Measurements from ENCODE around the gene MKX. TPM values are rescaled to one million over a fixed set of nuclear protein-coding genes. Genes with fewer than 3 reads are reported as not detected.
A peak's percentile ranks its signal among the peaks of the same experiment; 100 is the strongest.

Gene MKX
- total and polyA plus RNA-seq, 7 donors, result 0.28 to 34.9 (median 11.3) TPM; not detected in 1

DNA sequence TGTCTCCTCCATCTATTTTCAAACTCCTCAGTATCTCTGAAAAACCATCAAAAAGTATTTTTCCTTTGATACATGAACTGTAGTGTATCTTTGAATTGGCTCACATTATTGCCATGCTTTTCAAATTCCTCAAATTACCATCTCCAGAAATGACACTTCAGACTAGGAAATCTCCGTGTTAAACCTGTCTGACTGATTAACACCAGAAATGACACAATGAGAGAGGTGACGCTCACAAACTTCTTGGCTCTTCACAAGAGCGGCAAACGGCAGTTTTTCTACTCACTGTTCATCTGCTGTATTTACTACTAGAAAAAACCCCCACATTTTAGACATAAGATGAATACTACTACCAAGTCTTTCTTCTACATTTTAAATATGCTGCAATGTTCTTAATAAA, 56.6 kb downstream of the MKX start:
- Histone ChIP-seq H3K4me3 (no peak overlapping the region), H3K4me1 (peaks cover 0 to 46% (median 30%) of the 10 kb centered on the region in 4 donors), H3K27ac (no peak overlapping the region), H3K9me3 (no peaks in the 10 kb centered on the region), H3K27me3 (no peaks in the 10 kb centered on the region), H3K36me3 (no peaks in the 10 kb centered on the region)
- TF ChIP-seq, protein P1, sequence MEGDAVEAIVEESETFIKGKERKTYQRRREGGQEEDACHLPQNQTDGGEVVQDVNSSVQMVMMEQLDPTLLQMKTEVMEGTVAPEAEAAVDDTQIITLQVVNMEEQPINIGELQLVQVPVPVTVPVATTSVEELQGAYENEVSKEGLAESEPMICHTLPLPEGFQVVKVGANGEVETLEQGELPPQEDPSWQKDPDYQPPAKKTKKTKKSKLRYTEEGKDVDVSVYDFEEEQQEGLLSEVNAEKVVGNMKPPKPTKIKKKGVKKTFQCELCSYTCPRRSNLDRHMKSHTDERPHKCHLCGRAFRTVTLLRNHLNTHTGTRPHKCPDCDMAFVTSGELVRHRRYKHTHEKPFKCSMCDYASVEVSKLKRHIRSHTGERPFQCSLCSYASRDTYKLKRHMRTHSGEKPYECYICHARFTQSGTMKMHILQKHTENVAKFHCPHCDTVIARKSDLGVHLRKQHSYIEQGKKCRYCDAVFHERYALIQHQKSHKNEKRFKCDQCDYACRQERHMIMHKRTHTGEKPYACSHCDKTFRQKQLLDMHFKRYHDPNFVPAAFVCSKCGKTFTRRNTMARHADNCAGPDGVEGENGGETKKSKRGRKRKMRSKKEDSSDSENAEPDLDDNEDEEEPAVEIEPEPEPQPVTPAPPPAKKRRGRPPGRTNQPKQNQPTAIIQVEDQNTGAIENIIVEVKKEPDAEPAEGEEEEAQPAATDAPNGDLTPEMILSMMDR (IDR thresholded peaks at IDR 0.05), result no peak
- TF ChIP-seq POLR2A (IDR thresholded peaks at IDR 0.05) (no peak), POLR2AphosphoS5 (IDR thresholded peaks at IDR 0.05) (no peak), EP300 (IDR thresholded peaks at IDR 0.05) (no peak)
- WGBS, 2 donors, result 89 to 91% methylated on average over 4 of the region's 4 CpGs
- DNase-seq, result no peak
- intact Hi-C loops (cut with DNase I), result no loop called here

DNA sequence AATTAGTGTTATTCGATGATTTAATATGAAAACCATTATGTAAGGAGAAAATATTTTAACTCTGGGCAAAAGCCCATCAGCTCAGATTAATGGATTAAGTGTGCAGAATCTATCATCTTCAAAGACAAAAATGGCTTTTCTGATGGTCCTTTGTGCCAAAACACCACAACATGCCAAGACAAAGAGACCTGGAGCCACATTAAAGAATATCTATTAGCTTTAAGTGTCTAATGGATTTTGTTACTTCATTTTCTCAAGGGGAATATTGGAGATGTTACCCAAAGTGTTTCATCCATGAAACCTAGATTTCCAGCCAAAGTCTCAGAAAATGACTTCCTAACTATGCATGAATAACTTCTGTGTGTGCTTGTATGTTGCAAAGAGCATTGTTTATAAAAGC, 57.3 kb downstream of the MKX start:
- H3K27me3 ChIP-seq, result no peaks in the 10 kb centered on the region
- DNase-seq, result no peak
- TF ChIP-seq POLR2A (IDR thresholded peaks at IDR 0.05) (no peak), POLR2AphosphoS5 (IDR thresholded peaks at IDR 0.05) (no peak), EP300 (IDR thresholded peaks at IDR 0.05) (no peak)
- TF ChIP-seq, protein P1 (IDR thresholded peaks at IDR 0.05), result no peak
- no peaks in the 10 kb centered on the region for H3K9me3 ChIP-seq
- H3K36me3 ChIP-seq, result no peaks in the 10 kb centered on the region
- WGBS, 2 donors, result 90 to 91% methylated on average over 1 of the region's 1 CpG
- intact Hi-C loops (cut with DNase I), result no loop called here
- peaks cover 0 to 40% (median 24%) of the 10 kb centered on the region in 4 donors for H3K4me1 ChIP-seq
- no peak overlapping the region for H3K4me3 ChIP-seq
- peak overlapping the region in 1 of 4 donors; percentile 45 for H3K27ac ChIP-seq

DNA sequence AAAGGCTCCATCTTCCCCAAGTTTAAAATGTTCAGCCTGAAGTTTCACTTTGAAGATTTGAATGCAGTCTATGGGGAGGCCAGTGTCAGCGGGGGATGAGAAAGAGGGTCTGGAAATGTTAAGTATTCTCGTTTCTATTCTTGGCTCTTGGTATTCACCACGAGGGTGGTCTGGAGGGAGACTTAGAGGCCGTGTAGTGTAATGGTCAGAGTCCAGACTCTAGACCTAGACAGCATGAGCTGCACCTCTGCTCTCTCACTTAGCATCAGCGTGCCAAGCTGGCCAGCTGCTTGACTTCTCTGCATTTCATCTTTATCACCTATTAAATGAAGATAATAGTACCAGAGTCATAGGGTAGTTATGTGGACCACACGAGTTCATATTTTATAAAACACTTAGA, 57.9 kb downstream of the MKX start:
- Histone ChIP-seq H3K9me3 (no peaks in the 10 kb centered on the region), H3K36me3 (no peaks in the 10 kb centered on the region), H3K4me3 (no peak overlapping the region), H3K27ac (peak overlapping the region in 2 of 4 donors; percentile 19 to 45), H3K4me1 (peaks cover 0 to 35% (median 20%) of the 10 kb centered on the region in 4 donors), H3K27me3 (no peaks in the 10 kb centered on the region)
- no peak for TF ChIP-seq POLR2A (IDR thresholded peaks at IDR 0.05)
- no peak for TF ChIP-seq POLR2AphosphoS5 (IDR thresholded peaks at IDR 0.05)
- TF ChIP-seq EP300 (IDR thresholded peaks at IDR 0.05), result no peak
- TF ChIP-seq, protein P1 (IDR thresholded peaks at IDR 0.05), result no peak
- no peak for DNase-seq
- intact Hi-C loops (cut with DNase I), result no loop called here
- WGBS, 2 donors, result 49 to 58% methylated on average over 6 of the region's 6 CpGs

DNA sequence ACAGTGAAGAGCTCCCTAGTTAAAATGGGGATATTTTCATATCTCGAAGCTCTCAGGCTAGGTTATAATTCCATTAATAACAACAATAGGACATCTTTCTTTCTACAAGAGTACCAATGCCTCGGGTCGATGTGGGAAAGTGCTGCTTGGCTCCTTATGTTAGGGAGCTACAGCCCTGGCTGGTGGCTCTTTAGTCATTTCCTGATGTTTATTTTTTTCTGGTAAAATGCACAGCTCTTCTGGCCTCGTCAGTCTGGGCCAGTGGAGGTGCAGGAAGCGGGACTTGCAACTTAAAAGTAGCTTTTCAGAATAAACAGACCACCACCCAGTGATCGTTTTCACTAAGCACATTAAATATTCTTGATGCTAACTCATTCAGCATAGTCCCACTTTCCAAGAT, 58.3 kb downstream of the MKX start:
- DNase-seq, result no peak
- no peaks in the 10 kb centered on the region for H3K9me3 ChIP-seq
- H3K27me3 ChIP-seq, result no peaks in the 10 kb centered on the region
- no peaks in the 10 kb centered on the region for H3K36me3 ChIP-seq
- peak overlapping the region in 2 of 4 donors; percentile 19 to 45 for H3K27ac ChIP-seq
- H3K4me3 ChIP-seq, result no peak overlapping the region
- intact Hi-C loops (cut with DNase I), result no loop called here
- WGBS, 2 donors, result 61 to 74% methylated on average over 6 of the region's 6 CpGs
- peaks cover 0 to 34% (median 19%) of the 10 kb centered on the region in 4 donors for H3K4me1 ChIP-seq
- TF ChIP-seq POLR2A (IDR thresholded peaks at IDR 0.05) (no peak), POLR2AphosphoS5 (IDR thresholded peaks at IDR 0.05) (no peak), EP300 (IDR thresholded peaks at IDR 0.05) (no peak)
- TF ChIP-seq, protein P1 (IDR thresholded peaks at IDR 0.05), result no peak

DNA sequence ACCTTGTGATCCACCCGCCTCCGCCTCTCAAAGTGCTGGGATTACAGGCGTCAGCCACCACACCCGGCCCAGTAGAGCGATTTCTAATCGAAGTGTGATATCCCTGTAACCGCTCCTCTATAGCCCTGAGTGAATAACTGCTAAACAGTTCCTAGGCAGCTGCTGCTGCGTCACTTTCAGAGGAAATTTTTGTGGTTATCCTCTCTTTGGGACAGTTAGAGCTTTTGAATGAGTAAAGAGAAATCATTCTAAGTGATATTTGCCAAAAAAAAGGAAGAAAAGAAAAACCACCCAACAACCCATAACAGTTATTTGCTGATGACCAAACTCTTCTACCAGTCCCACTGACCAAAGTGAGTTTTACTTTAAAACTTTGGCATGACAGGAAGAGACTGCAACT, 59.9 kb downstream of the MKX start:
- TF ChIP-seq EP300 (IDR thresholded peaks at IDR 0.05), result no peak
- TF ChIP-seq POLR2AphosphoS5 (IDR thresholded peaks at IDR 0.05), result no peak
- TF ChIP-seq POLR2A (IDR thresholded peaks at IDR 0.05), result no peak
- TF ChIP-seq, protein P1 (IDR thresholded peaks at IDR 0.05), result no peak
- H3K27ac ChIP-seq, result no peak overlapping the region
- DNase-seq, result no peak
- intact Hi-C loops (cut with DNase I), result no loop called here
- no peaks in the 10 kb centered on the region for H3K27me3 ChIP-seq
- H3K4me3 ChIP-seq, result no peak overlapping the region
- H3K36me3 ChIP-seq, result no peaks in the 10 kb centered on the region
- peaks cover 0 to 41% (median 29%) of the 10 kb centered on the region in 4 donors for H3K4me1 ChIP-seq
- 82 to 85% methylated on average over 8 of the region's 8 CpGs for WGBS, 2 donors
- no peaks in the 10 kb centered on the region for H3K9me3 ChIP-seq
